Measurements from ENCODE around the gene CTDSPL.

- TF ChIP-seq CTCF (IDR thresholded peaks at IDR 0.05 in 2 of 3, conservative IDR thresholded peaks at IDR 0.05 in 1 of 3; ENCODE audit: control insufficient read depth in 2 of 3, extremely low read depth in 1 of 3, insufficient read depth in 1 of 3, low read depth in 3 of 3, low read length in 3 of 3) (no peak), REST (IDR thresholded peaks at IDR 0.05; ENCODE audit: low read depth, low read length) (no peak), POLR2A (IDR thresholded peaks at IDR 0.05; ENCODE audit: low read depth, low read length) (no peak), TCF7 (IDR thresholded peaks at IDR 0.05; ENCODE audit: borderline replicate concordance) (no peak), EZH2 (IDR thresholded peaks at IDR 0.05; ENCODE audit: borderline replicate concordance, control insufficient read depth, low read depth, low read length) (no peak), POLR2AphosphoS5 (IDR thresholded peaks at IDR 0.05; ENCODE audit: low read length) (no peak), ZNF592 (IDR thresholded peaks at IDR 0.05) (no peak), SIN3A (IDR thresholded peaks at IDR 0.05; ENCODE audit: low read depth, low read length) (no peak), MAX (IDR thresholded peaks at IDR 0.05; ENCODE audit: low read depth, low read length) (no peak), FOXM1 (IDR thresholded peaks at IDR 0.05; ENCODE audit: low read depth, low read length) (no peak)
Measured at GRCh38 chr3:37858742-37859141, 2.9 kb upstream of the CTDSPL start.

All from GM12878 (cell line).